Measurements from ENCODE around the gene TTC12. TPM values are rescaled to one million over a fixed set of nuclear protein-coding genes. Genes with fewer than 3 reads are reported as not detected.

TTC12 gene
- total and polyA plus RNA-seq, 3 donors from 2014 or later, result 42.1 to 123 (median 81.3) TPM

DNA sequence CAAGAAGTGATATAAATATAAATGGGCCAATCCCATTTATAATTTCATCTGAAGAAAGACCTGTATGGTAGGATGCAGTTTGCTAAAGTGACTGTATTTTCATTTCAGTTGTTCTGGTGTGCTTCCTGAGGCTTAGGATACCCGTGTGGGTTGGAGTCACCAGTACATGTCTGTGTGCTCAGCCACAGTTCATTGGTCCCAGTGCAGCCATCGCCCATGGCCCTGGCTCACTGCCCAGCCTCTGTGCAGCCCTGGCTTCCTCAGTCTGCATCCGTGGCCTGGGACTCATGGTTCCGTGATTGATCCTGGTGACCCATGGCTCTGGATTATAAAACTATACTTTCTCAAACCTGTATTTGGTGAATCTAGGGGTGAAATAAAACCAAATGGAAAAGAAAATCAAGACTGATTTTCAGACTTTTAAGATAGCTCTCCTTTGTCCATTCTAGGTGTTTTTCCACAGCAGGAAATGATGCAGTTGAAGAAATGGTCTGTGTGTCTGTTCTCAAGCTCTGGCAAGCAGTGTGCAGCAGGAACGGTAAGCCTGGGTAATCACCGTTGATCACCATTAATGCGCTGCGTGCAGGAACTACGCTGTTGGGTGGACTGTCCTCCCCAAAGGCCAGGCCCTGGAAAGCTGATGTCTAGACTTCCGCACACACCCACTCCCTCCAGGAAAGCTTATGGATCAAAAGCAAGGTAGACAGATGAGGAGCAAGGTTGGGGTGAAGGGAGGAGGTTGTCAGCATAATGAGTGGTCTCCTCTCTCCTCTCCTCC, 27.2 kb downstream of the TTC12 start:
- Histone ChIP-seq H3K36me3 (ENCODE audit: low read depth, missing control alignments) (no peaks in the 10 kb centered on the region), H3K27me3 (no peaks in the 10 kb centered on the region), H3K4me3 (no peak overlapping the region), H3K9me3 (no peaks in the 10 kb centered on the region), H3K27ac (no peak overlapping the region), H3K4me1 (no peaks in the 10 kb centered on the region)
- TF ChIP-seq, protein P1, sequence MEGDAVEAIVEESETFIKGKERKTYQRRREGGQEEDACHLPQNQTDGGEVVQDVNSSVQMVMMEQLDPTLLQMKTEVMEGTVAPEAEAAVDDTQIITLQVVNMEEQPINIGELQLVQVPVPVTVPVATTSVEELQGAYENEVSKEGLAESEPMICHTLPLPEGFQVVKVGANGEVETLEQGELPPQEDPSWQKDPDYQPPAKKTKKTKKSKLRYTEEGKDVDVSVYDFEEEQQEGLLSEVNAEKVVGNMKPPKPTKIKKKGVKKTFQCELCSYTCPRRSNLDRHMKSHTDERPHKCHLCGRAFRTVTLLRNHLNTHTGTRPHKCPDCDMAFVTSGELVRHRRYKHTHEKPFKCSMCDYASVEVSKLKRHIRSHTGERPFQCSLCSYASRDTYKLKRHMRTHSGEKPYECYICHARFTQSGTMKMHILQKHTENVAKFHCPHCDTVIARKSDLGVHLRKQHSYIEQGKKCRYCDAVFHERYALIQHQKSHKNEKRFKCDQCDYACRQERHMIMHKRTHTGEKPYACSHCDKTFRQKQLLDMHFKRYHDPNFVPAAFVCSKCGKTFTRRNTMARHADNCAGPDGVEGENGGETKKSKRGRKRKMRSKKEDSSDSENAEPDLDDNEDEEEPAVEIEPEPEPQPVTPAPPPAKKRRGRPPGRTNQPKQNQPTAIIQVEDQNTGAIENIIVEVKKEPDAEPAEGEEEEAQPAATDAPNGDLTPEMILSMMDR (IDR thresholded peaks at IDR 0.05), result no peak
- no peak for TF ChIP-seq POLR2A (IDR thresholded peaks at IDR 0.05)
- no peak for DNase-seq
- intact Hi-C loops (cut with DNase I; ENCODE audit: low total_unique reads), result no loop called here
- 84 to 93% methylated on average over 10 of the region's 10 CpGs for WGBS, 2 donors

DNA sequence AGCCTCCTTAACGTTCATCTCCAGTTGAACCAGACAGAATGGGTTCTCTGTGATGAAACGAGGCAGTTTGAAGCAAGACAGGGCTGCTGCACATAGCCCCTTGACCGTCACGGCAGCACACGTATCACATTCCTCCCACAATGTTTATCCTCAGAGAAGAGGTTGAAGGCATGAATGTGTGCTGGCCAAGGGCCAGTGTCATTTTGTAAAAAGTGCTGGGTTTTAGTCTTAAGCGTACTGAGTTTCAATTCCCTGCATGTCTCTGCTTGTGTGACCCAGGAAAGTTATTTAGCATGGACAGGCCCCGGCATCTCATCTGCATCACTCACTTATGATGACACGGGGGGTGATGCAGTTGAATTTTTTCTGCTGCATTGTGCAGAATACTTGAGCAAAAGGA, 31.6 kb downstream of the TTC12 start:
- H3K9me3 ChIP-seq, result no peaks in the 10 kb centered on the region
- H3K27me3 ChIP-seq, result no peaks in the 10 kb centered on the region
- no peak for DNase-seq
- no peak overlapping the region for H3K4me3 ChIP-seq
- intact Hi-C loops (cut with DNase I; ENCODE audit: low total_unique reads), result no loop called here
- no peak overlapping the region for H3K27ac ChIP-seq
- TF ChIP-seq, protein P1 (IDR thresholded peaks at IDR 0.05), result no peak
- TF ChIP-seq POLR2A (IDR thresholded peaks at IDR 0.05), result no peak
- 74 to 94% methylated on average over 8 of the region's 8 CpGs for WGBS, 2 donors
- no peaks in the 10 kb centered on the region for H3K4me1 ChIP-seq
- no peaks in the 10 kb centered on the region for H3K36me3 ChIP-seq (ENCODE audit: low read depth, missing control alignments)

DNA sequence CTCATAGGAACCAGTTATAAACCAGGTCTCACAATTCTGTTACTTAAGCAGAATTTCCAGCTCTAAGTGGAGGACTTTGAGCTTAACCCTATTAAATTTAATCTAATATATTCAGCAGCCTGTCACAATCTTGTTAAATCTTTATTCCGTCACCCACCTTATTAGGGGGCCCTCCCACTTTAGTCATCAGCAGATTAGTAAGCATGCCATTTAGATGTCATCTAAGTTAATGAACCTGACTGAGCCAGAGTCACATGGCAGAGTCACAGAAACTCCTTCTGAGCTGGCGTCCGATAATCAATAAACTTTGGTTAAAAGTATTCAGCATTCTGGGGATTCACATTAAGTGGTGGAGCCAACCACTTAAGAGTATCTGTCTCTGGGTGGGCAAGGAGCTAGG, 35.1 kb downstream of the TTC12 start:
- 92 to 100% methylated on average over 3 of the region's 3 CpGs for WGBS, 2 donors
- no peak for DNase-seq
- no peak for TF ChIP-seq POLR2A (IDR thresholded peaks at IDR 0.05)
- TF ChIP-seq, protein P1 (IDR thresholded peaks at IDR 0.05), result no peak
- no peaks in the 10 kb centered on the region for H3K27me3 ChIP-seq
- H3K4me1 ChIP-seq, result no peaks in the 10 kb centered on the region
- intact Hi-C loops (cut with DNase I; ENCODE audit: low total_unique reads), result no loop called here
- no peaks in the 10 kb centered on the region for H3K9me3 ChIP-seq
- H3K27ac ChIP-seq, result no peak overlapping the region
- H3K4me3 ChIP-seq, result no peak overlapping the region
- no peaks in the 10 kb centered on the region for H3K36me3 ChIP-seq (ENCODE audit: low read depth, missing control alignments)

DNA sequence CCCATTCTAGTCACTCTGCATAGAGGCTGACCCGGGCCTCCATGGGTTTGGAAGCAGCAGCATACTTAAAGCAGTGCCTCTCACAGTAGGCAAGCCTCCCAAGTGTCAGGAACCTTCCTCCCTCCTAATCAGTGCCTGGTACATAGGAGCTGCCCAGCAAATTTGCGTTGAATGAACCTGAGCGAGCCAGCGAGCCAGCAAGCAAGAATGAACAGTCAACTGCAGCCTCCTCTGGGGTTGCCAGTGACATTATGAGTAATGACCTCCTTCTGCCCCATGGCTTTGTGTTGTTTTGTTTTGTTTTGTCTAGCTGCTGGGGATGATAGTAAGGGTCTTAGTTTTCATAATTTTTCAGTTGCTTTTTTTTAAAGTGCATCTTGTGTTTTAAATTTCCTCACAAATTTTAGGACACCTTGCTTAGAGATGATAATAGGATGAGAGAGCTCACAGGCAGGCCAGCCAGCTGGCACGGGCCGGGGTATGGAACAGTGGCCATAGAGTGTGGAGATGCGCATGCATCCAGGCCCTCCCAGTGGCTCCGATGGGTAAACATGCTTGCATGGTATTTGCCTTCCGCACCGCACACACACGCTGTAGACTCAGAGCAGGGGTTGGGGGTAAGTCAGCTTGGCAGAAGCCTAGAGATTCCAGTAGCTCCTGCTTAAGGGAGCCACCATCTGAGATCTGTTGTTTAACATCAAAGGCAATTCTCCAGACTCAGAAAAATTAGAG, 36.1 kb downstream of the TTC12 start:
- WGBS, 2 donors, result 88 to 92% methylated on average over 11 of the region's 11 CpGs
- Histone ChIP-seq H3K36me3 (ENCODE audit: low read depth, missing control alignments) (no peaks in the 10 kb centered on the region), H3K27me3 (no peaks in the 10 kb centered on the region), H3K27ac (no peak overlapping the region), H3K4me1 (no peaks in the 10 kb centered on the region), H3K4me3 (no peak overlapping the region), H3K9me3 (no peaks in the 10 kb centered on the region)
- TF ChIP-seq POLR2A (IDR thresholded peaks at IDR 0.05), result no peak
- TF ChIP-seq, protein P1 (IDR thresholded peaks at IDR 0.05), result no peak
- DNase-seq, result no peak
- intact Hi-C loops (cut with DNase I; ENCODE audit: low total_unique reads), result no loop called here
